ENCODE data around the gene LIMA1. TPM values are rescaled to one million over a fixed set of nuclear protein-coding genes. Genes with fewer than 3 reads are reported as not detected.
"Not testable (repeated sequence)": the region's sequence is repeated elsewhere in the genome, so short reads cannot be mapped to it uniquely, and the experiment has no call there.

LIMA1 gene
- total RNA-seq, 1 donor from 2014 or later, result 81.1 TPM

- no peak overlapping the region for H3K27ac ChIP-seq
- ATAC-seq (no peak), DNase-seq (no peak)
- no peaks in the 10 kb centered on the region for H3K36me3 ChIP-seq
- intact Hi-C loops (cut with DNase I), result no loop called here
- no peaks in the 10 kb centered on the region for H3K27me3 ChIP-seq
- H3K4me3 ChIP-seq, result no peak overlapping the region
- H3K9me3 ChIP-seq, result no peaks in the 10 kb centered on the region
- TF ChIP-seq CTCF (IDR thresholded peaks at IDR 0.05), result no peak
- H3K4me1 ChIP-seq, result peaks cover 21% of the 10 kb centered on the region
Observed at GRCh38 chr12:50164963-50165362, 118.4 kb downstream of the LIMA1 start.

- no peak overlapping the region for H3K27ac ChIP-seq
- H3K36me3 ChIP-seq, result no peaks in the 10 kb centered on the region
- no peaks in the 10 kb centered on the region for H3K9me3 ChIP-seq
- DNase-seq, result no peak
- intact Hi-C loops (cut with DNase I), result no loop called here
- TF ChIP-seq CTCF (IDR thresholded peaks at IDR 0.05), result no peak
- no peak for ATAC-seq
- H3K4me3 ChIP-seq, result no peak overlapping the region
- H3K27me3 ChIP-seq, result no peaks in the 10 kb centered on the region
- H3K4me1 ChIP-seq, result peaks cover 13% of the 10 kb centered on the region
Observed at GRCh38 chr12:50162230-50162629, 121.1 kb downstream of the LIMA1 start.

- no peak for DNase-seq
- H3K36me3 ChIP-seq, result no peaks in the 10 kb centered on the region
Observed at GRCh38 chr12:50160643-50161042, 122.7 kb downstream of the LIMA1 start.

GRCh38 chr12:50157259-50157658 is 126.1 kb downstream of the LIMA1 start:
- Histone ChIP-seq H3K4me3 (no peak overlapping the region), H3K27ac (no peak overlapping the region), H3K36me3 (peaks cover 5% of the 10 kb centered on the region), H3K9me3 (no peaks in the 10 kb centered on the region), H3K27me3 (no peaks in the 10 kb centered on the region), H3K4me1 (no peaks in the 10 kb centered on the region)
- no peak for TF ChIP-seq CTCF (IDR thresholded peaks at IDR 0.05)
- DNase-seq (no peak), ATAC-seq (no peak)
- intact Hi-C loops (cut with DNase I), result no loop called here

More at GRCh38 chr12:50160643-50161042, 122.7 kb downstream of the LIMA1 start:
- no peak for ATAC-seq
- H3K9me3 ChIP-seq, result no peaks in the 10 kb centered on the region
- intact Hi-C loops (cut with DNase I), result no loop called here
- no peak for TF ChIP-seq CTCF (IDR thresholded peaks at IDR 0.05)
- no peaks in the 10 kb centered on the region for H3K27me3 ChIP-seq
- no peak overlapping the region for H3K27ac ChIP-seq
- peaks cover 3% of the 10 kb centered on the region for H3K4me1 ChIP-seq
- H3K4me3 ChIP-seq, result no peak overlapping the region

- TF ChIP-seq CTCF (IDR thresholded peaks at IDR 0.05), result no peak
- DNase-seq (no peak), ATAC-seq (no peak)
- Histone ChIP-seq H3K4me3 (no peak overlapping the region), H3K4me1 (no peaks in the 10 kb centered on the region), H3K9me3 (no peaks in the 10 kb centered on the region), H3K36me3 (peaks cover 5% of the 10 kb centered on the region), H3K27ac (no peak overlapping the region), H3K27me3 (no peaks in the 10 kb centered on the region)
- intact Hi-C loops (cut with DNase I), result no loop called here
Observed at GRCh38 chr12:50156641-50157040, 126.7 kb downstream of the LIMA1 start.

GRCh38 chr12:50154947-50155346 is 128.4 kb downstream of the LIMA1 start:
- ATAC-seq; intact Hi-C loops (cut with DNase I); H3K4me3 ChIP-seq; H3K27ac ChIP-seq; H3K4me1 ChIP-seq; H3K27me3 ChIP-seq; DNase-seq; H3K36me3 ChIP-seq; H3K9me3 ChIP-seq: not testable (repeated sequence)
